ENCODE measurements around the gene ADSS1. TPM values are rescaled to one million over a fixed set of nuclear protein-coding genes. Genes with fewer than 3 reads are reported as not detected.

ADSS1 gene
- total RNA-seq = 10 to 100 TPM in 1 of 4 donors, 1 to 10 TPM in 3; 2.3 to 36.2 (median 7.3) TPM

DNA sequence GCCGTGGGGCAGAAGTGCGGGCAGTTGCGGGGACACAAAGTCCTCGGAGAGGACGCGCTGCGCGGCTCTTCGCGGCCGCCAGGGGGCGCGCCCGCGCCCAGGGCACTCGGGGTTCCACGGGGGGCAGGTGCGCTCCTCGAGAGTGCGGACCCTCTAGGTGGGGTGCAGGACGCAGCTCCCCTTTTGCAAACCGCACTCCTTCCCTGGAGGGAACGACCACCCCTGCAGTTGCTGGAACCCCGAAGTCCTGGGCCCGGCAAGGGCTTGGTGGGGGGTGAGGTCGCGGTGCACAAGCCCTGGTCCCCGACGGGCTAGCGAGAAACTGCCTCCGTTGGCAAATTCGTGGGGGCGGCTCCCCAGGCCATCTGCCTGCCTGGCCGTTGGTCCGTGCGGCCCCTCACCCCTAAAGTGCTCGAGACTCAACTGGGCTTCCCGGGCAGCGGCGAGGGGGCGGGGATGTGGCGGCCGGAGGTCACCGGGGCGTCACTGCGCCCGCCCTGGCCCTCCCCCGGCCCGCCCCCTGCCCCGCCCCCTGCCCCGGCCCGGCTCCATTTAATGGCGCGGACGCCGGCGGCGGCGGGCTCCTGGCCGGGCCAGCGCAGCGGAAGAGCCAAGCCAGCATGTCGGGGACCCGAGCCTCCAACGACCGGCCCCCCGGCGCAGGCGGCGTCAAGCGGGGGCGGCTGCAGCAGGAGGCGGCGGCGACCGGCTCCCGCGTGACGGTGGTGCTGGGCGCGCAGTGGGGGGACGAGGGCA lies at the start of gene ADSS1:
Gene ADSS1, plus strand, starts transcription at position 579 of the 756 bp plus-strand sequence. Its CDS starts 42 bp downstream, at position 621.
- TF ChIP-seq, protein P1, sequence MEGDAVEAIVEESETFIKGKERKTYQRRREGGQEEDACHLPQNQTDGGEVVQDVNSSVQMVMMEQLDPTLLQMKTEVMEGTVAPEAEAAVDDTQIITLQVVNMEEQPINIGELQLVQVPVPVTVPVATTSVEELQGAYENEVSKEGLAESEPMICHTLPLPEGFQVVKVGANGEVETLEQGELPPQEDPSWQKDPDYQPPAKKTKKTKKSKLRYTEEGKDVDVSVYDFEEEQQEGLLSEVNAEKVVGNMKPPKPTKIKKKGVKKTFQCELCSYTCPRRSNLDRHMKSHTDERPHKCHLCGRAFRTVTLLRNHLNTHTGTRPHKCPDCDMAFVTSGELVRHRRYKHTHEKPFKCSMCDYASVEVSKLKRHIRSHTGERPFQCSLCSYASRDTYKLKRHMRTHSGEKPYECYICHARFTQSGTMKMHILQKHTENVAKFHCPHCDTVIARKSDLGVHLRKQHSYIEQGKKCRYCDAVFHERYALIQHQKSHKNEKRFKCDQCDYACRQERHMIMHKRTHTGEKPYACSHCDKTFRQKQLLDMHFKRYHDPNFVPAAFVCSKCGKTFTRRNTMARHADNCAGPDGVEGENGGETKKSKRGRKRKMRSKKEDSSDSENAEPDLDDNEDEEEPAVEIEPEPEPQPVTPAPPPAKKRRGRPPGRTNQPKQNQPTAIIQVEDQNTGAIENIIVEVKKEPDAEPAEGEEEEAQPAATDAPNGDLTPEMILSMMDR (IDR thresholded peaks at IDR 0.05; ENCODE audit: low read depth) = no peak

- TF ChIP-seq, protein P1 (IDR thresholded peaks at IDR 0.05; ENCODE audit: low read depth) = no peak
Measured at GRCh38 chr14:104675447-104675846, 48.6 kb upstream of the ADSS1 start.

GRCh38 chr14:104676130-104676693 lies 47.8 kb upstream of the ADSS1 start:
- TF ChIP-seq, protein P1 (IDR thresholded peaks at IDR 0.05; ENCODE audit: low read depth) = no peak

GRCh38 chr14:104676694-104677511 lies 47.1 kb upstream of the ADSS1 start:
- TF ChIP-seq, protein P1 (IDR thresholded peaks at IDR 0.05; ENCODE audit: low read depth) = no peak

DNA sequence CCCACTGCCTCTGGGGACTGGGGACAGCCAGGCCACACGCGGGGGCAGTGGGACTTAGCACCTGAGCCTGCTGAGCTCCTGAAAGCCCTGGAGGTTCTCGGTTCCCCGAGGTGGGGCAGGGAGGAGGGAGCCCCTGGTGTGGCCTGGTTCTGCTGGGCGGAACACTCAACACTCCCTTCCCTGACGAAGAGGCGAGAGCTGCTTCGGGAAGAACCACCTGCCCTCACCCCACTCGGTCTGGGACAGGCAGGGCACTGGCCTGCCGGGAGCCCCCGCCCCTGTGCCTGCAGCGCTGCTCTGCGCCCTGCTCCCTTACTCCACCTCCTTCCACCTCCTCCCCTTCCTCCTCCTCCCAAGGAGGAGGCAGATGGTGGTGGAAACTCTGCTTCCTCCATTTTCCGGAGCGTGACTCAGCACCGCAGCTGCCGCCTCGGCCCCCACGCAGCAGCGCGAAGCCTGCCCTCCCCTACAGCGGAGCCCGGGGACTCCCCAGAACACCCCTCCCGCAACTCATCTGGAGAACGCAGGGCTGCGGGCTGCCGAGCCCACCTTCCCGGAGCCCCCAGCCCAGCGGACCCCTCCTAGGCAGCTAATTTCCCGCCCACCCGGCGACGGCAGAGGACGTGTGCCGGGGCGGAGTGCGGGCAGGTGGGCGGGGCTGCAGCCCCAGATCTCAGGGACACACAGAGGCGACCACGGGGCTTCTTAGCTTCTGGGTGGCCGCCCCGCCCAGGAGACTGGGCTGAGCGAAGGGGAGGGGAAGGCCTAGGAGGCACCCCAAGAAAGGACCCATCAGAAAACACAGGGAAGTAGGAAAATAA lies 46.3 kb upstream of the ADSS1 start:
- TF ChIP-seq, protein P1 (IDR thresholded peaks at IDR 0.05; ENCODE audit: low read depth) = no peak

DNA sequence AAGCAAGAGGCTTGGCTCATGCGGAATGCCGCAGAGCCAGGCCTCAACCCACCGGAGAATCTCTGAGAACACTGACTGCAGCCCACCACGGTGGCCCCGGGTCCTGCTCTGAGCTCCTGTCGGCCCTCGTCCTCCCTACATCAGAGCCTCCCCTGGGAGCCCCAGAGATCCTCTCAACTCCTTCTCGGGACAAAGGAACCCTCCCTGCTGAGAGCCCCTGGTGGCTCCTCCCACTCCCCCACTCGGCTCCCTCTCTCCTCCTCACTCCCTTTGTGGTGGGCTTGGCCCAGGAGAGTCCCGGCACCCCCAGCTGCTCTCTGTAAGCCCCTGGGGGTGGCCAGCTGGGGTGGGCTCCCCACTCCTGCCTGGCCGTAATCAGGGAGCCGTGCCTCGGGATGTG lies 45.7 kb upstream of the ADSS1 start:
- TF ChIP-seq, protein P1 (IDR thresholded peaks at IDR 0.05; ENCODE audit: low read depth) = no peak
